Non-pigmented ciliary epithelial cell (primary cell): ENCODE measurements around the gene ANP32E.

Experiments used
- DNase-seq: peaks from one replicate; pipeline ENCODE4 v3.0.0-alpha.2; 2010; ENCODE audit warnings: low read depth

The ANP32E gene

DNA sequence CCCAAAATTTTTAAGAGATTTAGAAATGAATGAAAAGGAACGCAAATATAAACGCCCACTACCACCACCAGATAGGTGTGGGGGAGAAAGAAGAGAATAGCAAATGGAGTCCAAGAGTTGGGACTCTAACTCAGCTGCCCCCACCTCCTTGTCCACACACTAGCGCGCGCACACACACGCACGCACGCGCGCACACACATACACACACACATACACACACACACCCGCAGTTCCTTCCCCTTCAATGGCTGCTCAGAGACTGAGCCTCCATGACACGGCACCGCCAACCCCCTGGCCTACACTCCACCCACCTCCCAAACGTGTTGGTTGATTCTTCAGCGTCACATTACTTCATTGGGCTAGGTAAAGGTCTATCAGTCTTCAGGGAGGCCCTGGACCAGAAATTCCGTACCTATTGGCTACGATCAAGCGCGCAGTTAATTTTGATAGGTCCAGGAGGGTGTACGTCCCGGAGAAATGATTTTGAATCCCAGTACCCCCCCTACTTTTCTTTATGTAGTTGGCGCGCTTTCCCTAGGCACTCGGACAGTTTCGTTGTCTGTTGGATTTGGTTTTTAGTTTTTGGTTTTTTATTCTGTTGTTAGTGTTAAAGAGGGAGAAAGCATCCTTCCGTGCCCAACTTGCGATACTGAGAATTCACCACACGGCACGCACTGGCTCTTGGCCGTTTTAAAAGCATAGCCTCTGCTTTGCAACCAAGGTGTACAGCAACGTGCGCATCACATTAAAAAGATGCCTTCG lies at the start of gene ANP32E:
ANP32E (minus strand) TSS at position 261 of the 762 bp plus-strand sequence. CDS start 326 bp downstream, outside the sequence.
- peak; percentile 99 for DNase-seq

DNA sequence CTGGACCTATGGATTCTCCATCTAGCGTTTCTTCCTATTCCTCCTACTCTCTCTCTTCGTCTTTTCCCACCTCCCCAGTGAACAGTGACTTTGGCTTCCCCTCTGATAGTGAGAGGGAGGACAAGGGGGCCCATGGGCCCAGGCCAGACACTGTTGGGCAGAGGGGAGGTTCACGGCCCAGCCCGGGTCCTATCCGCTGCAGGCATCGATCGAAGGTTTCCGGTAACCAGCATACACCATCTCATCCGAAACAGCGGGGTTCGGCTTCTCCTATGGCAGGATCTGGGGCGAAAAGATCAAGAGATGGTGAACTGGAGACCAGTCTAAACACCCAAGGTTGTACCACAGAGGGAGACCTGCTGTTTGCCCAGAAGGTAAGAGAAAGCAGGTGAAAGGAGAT lies 47.3 kb upstream of the ANP32E start:
- no peak for DNase-seq

DNA sequence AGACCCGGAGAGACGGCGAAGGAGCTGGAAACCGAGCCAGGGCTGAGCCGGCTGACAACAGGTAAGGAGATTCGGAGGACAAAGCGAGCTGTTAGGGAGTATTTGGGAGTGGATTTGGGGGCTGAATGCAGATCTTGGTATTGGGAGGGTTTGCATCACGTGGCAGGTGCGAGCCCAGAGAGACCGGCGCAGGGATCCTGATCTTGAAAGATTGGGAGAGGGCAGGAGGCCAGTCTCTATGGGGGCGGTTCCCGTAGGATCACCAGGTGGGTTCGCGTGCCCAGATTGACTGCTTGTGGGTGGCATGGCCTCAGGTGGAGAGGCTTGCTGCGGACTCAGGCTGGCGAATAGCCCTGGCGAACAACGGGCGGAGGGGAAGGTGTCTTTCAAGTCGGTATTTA lies 46.6 kb upstream of the ANP32E start:
- DNase-seq: no peak

DNA sequence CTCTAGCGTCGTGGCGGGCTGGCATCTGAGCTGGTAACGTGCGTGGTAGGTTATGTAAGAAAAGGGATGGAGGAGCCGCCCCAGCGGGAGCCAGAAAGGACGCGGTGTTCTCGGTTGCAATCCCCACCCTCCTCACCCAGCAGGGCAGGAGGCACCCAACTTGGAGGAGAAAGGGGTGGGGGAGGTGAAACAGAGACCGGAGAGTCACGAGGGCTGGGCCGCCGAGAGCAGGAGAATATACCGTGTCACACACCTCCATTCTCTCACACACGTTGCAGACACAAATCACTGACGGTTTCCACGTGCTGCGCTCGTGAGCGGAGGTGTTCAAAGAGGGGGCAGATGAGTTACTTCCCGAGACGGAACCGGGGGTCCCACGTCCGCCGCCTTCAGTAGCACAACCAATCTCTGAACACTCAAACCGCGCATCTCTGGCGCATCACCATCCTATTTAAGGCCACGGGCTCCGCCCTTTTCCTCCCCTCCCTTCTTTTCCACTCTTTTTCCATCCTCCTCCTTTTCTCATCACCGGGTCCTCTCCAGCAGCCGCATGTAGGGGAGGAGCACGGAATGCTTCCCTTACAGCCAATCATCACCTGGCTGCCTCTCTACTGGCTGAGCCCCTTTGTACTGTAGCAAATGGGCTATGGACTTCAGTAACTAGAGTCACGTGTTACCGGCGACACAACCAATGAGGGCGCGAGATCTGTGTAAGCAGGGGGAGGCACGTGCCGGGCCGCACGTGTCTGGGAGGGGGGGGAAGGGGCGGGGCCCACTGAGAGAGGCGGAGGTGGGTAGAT lies 46.0 kb upstream of the ANP32E start, which contains the start of gene CIART:
CIART (plus strand) TSS at position 797 of the 800 bp plus-strand sequence. CDS start 714 bp downstream, outside the sequence.
- DNase-seq: peak; percentile 95

DNA sequence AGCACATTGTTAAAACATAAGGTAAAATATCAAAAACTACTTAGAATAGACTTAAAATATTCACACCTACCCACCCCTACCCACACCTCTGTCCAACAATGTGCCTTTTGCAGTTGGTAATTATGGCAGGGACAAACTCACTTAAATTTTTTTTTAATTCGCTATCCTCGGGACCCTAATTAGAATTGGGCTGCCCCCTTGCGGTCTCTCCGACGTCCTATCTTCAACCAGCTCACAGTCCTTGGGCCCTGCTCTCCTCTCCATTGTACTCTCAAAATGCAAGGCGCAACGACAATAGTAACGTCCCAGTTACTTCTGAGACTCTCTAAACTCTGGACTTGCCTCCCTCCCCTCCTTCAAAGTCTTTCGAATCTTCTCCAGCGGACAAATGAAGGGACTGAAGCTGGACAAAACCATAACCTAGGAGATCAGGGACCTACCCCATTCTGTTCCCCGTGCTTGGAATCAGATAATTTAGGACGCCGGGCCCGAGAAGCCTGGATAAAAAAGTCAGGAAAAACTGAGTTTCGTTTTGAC lies 45.4 kb upstream of the ANP32E start:
- DNase-seq: no peak

DNA sequence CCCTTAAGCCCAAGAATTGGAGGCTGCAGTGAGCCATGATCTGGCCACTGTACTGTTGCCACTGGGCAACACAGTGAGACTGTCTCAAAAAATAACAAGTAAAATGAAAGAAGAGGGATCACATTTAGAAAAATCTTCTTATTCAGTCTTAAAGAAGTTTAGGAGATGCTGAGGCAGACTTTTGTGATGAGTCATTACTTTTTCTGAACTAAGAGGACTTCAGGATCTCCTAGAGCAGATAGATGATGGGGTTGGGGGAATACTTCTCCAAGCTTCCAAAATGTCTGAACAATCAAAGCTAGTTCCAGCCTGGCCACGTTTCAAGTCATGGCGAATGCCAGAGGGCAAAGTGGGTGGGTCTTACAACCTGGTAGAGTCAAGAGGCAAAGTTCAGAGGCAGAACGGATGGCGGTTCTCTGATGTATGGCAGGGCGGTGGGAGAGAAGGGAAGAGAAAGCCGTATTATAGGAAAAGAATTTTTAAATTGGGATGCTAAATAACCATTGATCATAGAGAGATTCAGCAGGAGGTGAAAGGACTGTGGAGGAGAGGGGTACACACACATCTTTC lies 44.3 kb upstream of the ANP32E start:
- no peak for DNase-seq

DNA sequence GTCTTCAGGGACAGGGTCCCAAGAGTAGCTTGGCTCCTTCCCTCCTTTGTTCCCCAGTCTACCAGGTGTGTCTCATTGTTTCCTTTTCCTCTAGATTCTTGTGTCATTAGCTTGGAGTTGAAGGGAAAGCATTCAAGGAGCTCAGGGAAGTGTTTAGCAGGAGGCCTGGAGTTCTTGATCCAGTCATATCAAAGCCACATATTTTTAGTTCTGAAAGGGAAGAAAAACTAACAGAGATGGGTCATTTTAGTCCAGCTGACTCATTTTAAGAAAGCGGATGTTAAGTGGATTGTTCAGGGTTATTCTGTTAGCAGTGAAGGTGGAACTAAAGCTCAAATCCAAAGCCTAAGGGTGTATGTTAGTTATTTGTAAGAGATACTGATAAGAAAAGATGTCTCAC lies 37.4 kb upstream of the ANP32E start:
- no peak for DNase-seq

DNA sequence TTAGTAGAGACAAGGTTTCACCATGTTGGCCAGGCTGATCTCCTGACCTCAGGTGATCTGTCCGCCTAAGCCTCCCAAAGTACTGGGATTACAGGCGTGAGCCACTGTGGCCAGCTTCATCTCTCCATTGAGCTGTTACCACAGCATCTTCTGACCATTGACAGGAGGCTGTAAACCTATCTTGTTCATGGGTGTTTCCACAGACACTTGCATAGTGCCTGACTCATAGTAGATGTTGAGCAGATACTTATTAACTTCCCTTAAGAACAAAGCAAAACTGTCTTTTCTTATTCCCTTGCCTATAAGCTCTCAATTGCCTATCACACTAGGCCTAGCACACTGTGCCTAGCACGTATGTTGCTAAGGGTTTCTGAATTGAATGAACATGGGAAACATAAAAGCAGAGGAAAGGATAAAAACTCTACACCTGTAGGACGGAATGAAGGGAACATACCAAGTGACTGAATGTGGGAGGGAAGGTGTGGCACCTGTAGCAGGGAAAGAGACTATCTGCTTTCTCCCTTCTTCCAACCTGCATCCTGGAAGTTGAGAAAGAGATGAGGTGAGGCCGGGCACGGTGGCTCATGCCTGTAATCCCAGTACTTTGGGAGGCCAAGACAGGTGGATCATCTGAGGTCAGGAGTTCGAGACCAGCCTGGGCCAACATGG lies 35.5 kb upstream of the ANP32E start:
- DNase-seq: no peak

DNA sequence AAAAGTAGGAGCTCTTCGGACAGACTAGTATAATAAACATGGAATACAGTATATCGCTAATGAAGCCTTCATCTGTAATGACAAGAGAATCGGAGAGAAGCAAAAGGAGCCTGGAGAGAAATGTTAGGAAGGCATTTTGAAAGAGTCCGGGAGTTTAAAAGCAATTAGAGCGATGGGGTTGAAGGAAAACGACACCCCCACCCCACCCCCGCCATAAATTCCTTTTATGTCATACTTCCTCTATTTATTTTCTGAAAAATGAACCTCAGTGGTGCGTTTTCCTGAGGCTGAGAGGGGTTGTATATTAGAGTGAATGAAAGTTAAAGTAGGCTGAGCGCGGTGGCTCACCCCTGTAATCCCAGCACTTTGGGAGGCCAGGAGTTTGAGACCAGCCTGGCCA lies 33.5 kb upstream of the ANP32E start:
- DNase-seq: no peak

DNA sequence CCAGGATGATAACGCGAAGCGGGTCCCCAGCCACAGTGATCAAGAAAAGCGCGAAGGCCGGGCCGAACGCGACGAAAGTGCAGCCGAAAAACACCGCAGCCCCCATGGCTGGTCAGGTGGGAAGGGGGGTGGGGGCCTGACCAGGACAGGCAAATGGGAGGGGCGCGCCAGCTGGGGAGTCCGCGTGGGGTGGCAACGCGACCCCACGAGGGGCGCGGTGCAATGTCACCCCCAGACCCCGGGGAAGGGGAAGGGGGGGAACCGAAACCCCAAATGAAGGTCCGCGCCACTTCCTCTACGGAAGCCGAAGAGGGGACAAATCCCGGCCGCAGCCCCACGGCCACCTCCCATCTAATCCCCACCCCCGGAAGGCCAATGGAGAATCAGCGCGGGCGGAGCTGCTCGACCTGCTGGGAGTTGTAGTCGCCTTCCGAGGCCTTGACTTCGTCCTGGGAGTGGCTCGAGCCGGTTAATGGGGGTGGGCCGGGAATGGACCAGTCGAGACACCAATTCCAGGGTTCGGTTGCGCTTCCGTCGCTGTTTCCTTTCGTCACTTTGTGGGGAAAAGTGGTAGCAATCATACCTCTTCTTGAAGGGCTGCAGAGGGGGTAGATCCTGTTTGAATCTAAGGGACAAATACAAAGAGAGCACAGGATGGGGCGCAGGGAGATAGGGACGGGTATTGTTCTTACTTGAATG lies 32.9 kb upstream of the ANP32E start, which contains the start of gene APH1A:
APH1A (minus strand) TSS at position 312 of the 699 bp plus-strand sequence; CDS start at position 106, 206 bp downstream.
- peak; percentile 88 for DNase-seq

DNA sequence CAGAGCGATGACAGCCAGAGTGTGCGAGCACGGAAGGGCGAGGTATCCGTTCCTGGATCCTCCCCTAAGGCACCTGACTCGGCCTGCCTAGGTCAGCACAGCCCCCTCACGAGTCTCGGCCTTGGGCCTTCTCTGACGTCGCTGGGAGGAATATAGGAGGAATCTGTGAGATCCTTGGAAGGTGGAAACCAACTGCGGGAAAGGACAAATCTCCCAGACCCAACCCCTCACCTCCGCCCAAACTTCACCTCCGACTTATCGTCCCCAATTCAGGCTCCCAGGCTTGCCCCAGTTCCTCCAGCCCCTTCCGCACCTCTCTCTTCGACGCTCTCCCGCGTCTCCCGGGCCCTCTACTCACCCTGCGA lies 32.4 kb upstream of the ANP32E start:
- DNase-seq: no peak

DNA sequence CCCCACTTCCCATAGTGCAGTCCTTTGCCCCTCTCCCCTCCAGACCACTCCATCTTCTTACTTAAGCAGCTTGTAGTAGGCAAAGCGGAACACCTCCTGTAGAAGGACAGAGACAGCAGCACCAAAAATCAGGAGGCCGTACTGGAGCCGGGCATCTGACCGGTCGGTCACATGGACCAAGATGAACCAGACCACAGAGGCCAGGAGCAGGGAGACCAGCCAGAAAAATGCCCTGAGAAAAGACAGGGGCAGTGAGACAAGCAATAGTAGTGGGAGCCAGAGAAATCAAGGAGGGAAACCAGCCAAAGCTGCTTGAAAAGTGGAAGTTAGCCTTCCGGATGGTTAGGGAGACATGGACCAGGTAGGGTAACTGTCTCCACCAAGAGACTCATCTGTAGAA lies 32.0 kb upstream of the ANP32E start:
- DNase-seq: no peak

DNA sequence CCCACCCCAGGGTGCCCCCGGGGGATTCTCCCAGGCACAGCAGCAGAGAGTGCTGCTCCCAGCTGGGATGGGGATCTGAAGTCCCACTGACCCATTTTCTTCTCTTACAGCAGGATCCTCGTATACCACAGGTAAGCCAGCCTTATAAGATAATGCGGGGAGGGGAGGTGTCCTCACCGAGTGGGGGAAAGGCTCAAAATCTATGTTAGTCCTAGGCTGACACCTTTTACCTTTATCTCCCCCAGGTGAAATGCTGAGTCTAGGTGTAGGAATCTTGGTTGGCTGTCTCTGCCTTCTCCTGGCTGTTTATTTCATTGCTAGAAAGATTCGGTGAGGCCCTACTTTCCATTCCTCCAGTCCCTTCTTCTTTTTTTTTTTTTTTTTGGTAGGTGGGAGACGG lies 27.6 kb upstream of the ANP32E start:
- DNase-seq: no peak

DNA sequence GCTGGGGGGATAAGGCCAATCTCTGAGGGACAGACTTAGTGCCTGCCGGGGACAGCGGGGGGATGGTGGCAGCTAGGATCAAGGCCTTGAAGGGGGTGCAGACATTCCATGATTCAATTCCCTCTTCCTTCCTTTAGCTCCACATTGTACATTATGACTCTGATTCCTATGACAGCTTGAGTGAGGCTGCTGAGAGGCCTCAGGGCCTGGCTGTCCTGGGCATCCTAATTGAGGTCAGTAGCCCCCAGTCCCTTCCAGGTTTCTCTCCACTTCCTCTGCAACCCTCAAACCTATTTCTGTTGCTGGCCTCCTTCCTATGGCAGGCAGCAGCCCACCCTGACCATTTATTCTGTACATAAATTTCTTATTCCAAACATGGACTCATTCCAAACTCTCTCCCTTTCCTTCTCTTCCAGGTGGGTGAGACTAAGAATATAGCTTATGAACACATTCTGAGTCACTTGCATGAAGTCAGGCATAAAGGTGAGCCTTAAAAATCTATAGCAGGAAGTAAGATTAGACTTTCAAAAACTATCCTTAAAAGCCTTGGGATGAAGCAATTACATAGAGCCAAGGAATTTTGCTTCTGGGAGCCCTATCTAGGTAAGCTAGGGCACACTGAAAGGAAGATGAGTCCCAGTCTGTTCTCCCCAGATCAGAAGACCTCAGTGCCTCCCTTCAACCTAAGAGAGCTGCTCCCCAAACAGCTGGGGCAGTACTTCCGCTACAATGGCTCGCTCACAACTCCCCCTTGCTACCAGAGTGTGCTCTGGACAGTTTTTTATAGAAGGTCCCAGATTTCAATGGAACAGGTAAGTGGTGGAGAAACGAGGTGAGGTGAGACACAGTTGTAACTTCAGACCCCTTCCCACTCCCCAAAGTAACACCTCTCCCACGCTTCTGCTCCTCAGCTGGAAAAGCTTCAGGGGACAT lies 26.7 kb upstream of the ANP32E start:
- DNase-seq: no peak

DNA sequence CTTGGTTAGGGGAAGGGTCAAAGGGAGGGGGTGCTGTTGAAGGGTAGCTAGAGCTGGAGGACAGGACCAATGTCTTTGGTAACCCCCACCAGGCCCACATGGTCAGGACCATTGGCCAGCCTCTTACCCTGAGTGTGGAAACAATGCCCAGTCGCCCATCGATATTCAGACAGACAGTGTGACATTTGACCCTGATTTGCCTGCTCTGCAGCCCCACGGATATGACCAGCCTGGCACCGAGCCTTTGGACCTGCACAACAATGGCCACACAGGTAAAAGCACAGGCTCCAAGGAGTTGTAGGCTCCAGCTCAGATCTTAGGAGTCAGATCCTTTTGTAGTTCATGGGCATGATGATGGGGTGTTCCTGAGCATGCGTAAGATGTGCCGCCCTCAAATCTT lies 25.5 kb upstream of the ANP32E start:
- DNase-seq: no peak

DNA sequence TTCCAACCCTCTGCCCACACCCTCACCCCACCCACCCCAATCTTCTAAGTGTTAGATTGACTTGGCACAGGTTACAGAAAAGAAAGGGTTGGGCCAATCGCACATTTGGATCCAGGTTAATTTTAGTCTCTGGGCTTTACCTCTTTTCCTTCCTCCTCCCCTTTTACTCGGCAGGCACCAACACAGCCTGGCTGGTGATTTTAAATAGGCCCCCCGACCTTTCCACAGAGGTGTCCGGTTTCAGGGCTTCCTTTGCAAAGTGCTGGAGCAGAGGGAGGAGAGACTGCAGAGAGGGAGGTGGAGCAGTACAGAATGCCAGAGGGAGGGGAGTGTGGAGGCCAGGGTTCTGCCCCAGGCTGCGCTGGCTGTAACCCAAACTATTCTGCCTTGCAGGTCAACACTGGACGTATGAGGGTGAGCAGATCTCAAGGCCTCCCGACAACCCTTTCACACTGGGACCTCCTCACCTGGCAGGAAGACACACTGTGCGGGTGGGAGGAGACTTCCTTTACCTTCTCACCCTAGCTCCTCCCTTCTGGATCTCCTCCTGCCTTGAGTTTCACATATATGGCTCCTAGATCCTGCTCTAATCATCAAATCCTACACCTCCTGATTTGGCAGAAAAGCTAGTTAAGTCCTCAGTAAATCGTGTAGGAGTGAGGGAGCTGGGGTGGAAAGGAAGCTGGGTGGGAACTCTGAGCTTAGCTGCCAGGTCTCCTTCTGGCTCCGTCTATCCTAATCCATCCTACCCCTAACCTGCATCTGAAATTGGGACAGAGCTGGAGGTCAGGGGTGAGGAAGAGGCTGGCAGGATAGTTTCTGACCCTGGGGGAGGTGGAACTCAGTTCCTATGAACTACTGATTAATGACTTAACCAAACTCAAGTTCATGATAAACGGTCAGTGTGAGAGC lies 24.1 kb upstream of the ANP32E start:
- no peak for DNase-seq

DNA sequence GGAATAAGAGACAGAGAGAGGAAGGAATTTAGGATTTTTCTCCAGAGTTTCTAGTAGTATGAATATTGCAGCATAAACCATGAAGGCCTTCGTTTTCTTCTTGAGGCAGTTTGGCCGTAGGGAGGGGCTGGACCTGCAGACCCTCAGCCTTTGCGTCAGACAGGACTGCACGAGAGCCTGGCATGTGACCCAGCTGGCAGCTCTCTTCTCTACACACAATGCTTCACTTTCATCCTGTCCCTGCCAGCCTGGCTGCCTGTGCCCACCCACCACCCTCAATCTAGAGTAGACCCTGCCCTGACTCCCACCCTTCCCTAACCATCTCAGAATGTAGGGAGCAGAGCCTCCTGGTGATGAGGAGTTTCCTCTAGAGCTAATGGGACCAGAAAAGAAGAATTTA lies 23.3 kb upstream of the ANP32E start:
- no peak for DNase-seq

DNA sequence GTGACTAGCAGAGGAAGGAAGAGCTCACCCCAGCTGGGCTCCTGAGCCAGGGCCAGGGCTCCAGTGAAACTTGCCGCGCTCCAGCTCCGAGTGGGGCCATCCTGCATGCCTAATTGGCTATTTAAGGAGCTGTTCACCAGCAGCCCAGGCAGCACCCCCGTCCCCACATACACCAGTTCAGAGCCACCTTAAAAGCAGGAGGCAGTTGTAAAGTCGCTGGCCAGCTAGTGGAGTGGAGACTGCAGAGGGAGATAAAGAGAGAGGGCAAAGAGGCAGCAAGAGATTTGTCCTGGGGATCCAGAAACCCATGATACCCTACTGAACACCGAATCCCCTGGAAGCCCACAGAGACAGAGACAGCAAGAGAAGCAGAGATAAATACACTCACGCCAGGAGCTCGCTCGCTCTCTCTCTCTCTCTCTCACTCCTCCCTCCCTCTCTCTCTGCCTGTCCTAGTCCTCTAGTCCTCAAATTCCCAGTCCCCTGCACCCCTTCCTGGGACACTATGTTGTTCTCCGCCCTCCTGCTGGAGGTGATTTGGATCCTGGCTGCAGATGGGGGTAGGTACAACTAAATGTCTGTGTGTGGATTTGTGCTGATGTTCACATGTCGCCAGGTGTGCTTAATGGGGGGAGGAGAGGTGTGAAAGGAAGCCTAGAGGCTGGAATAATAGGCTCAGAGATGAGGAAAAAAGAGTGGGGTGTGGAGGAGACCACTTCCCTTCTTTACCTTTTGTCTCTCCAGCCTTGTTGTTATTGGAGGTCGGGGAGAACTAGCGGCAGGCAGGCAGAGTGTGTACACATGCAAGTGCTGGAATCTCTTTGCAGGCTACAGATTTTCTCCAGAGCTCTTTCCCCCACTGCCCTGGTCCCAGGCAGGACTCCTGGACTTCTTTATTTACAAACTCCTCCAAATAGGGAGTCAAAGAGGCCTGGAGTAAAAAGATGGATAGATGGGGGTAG lies 22.0 kb upstream of the ANP32E start, which contains the start of gene CA14:
CA14 (plus strand) TSS at position 151 of the 962 bp plus-strand sequence; CDS start at position 506, 355 bp downstream.
- no peak for DNase-seq
